SU-DHL-6 (cell line): Measurements from ENCODE around the gene TRPM8.

ENCODE experiments used
- H2AFZ ChIP-seq: fragments of 200-600 bp; sonication (generic); 2 replicates; pipeline ENCODE4 v1.6.1; 2014; ENCODE audit warnings: low read depth, mild to moderate bottlenecking, moderate library complexity, mixed read lengths, antibody characterized with exemption, low read length; ENCODE audit not compliant: severe bottlenecking
- H3F3A ChIP-seq: fragments of 200-600 bp; shearing (Covaris generic); 2 replicates; pipeline ENCODE4 v1.6.0; 2016; ENCODE audit warnings: antibody characterized with exemption, mild to moderate bottlenecking; ENCODE audit not compliant: insufficient read depth
- H3K27ac ChIP-seq: fragments of 200-600 bp; sonication (generic); 2 replicates; pipeline ENCODE4 v1.5.1; 2016; ENCODE audit warnings: low read depth, mild to moderate bottlenecking, low read length, moderate library complexity, mixed read lengths
- H3K27me3 ChIP-seq: fragments of 200-600 bp; sonication (generic), shearing (Covaris generic); 2 replicates; pipeline ENCODE4 v1.6.0; 2014; ENCODE audit warnings: mild to moderate bottlenecking, low read length
- H3K36me3 ChIP-seq: fragments of 200-600 bp; sonication (generic); 2 replicates; pipeline ENCODE4 v1.6.1; 2014; ENCODE audit warnings: mild to moderate bottlenecking, low read length, mixed read lengths
- H3K4me2 ChIP-seq: fragments of 300-600, 200-600 bp; shearing (Covaris generic), sonication (generic); 2 replicates; pipeline ENCODE4 v1.6.0; 2014; ENCODE audit warnings: low read length, low read depth, mild to moderate bottlenecking; ENCODE audit not compliant: poor library complexity, severe bottlenecking
- H3K4me3 ChIP-seq: fragments of 200-600 bp; sonication (generic); 2 replicates; pipeline ENCODE4 v1.5.1; 2014; ENCODE audit warnings: antibody characterized with exemption, low read length, mild to moderate bottlenecking, mixed read lengths; ENCODE audit not compliant: insufficient read depth, poor library complexity, severe bottlenecking
- H3K79me2 ChIP-seq: fragments of 200-600 bp; sonication (generic); 2 replicates; pipeline ENCODE4 v1.6.1; 2014; ENCODE audit warnings: mild to moderate bottlenecking, low read length, moderate library complexity; ENCODE audit not compliant: insufficient read depth
- H3K9ac ChIP-seq: fragments of 200-600 bp; sonication (generic); 2 replicates; pipeline ENCODE4 v1.7.0; 2014; ENCODE audit warnings: mild to moderate bottlenecking, low read length
- H3K9me2 ChIP-seq: fragments of 200-600 bp; sonication (generic); replicated peaks from 2 replicates; pipeline ENCODE4 v1.6.1; 2014; ENCODE audit warnings: low read length; ENCODE audit not compliant: insufficient read depth
- H3K9me3 ChIP-seq: fragments of 200-600 bp; sonication (generic); 2 replicates; pipeline ENCODE4 v1.6.1; 2014; ENCODE audit warnings: low read length, mixed read lengths; ENCODE audit not compliant: insufficient read depth
- H4K20me1 ChIP-seq: fragments of 200-600 bp; sonication (generic); 2 replicates; pipeline ENCODE4 v1.6.1; 2014; ENCODE audit warnings: low read depth, mild to moderate bottlenecking, antibody characterized with exemption, low read length, moderate library complexity, mixed read lengths
- EZH2phosphoT487 ChIP-seq: fragments of 200-600 bp; sonication (generic), shearing (Covaris generic); conservative IDR thresholded peaks from 2 replicates; pipeline ENCODE4 v1.6.1; 2018; ENCODE audit warnings: mild to moderate bottlenecking, antibody characterized with exemption, low read length, moderate library complexity, mixed read lengths
- TF ChIP-seq, protein P1 (sequence below): fragments of 200-600 bp; sonication (generic); IDR thresholded peaks from one replicate; pipeline ENCODE4 v1.5.1; 2017; ENCODE audit warnings: antibody characterized with exemption, mild to moderate bottlenecking, low read length, moderate library complexity; ENCODE audit not compliant: insufficient read depth, poor library complexity, severe bottlenecking

TRPM8 gene

GRCh38 chr2:234006501-234006900, 89.3 kb downstream of the TRPM8 start:
- H3K79me2 ChIP-seq: no peaks in the 10 kb centered on the region
- H3K4me3 ChIP-seq: no peak overlapping the region
- no peaks in the 10 kb centered on the region for H3K36me3 ChIP-seq
- H3K9me3 ChIP-seq: no peaks in the 10 kb centered on the region
- no peak overlapping the region for H3K4me2 ChIP-seq
- no peaks in the 10 kb centered on the region for H3F3A ChIP-seq
- no peaks in the 10 kb centered on the region for H4K20me1 ChIP-seq
- H3K27me3 ChIP-seq: no peaks in the 10 kb centered on the region
- no peaks in the 10 kb centered on the region for H3K9me2 ChIP-seq
- no peak overlapping the region for H2AFZ ChIP-seq
- H3K27ac ChIP-seq: no peak overlapping the region
- no peak overlapping the region for H3K9ac ChIP-seq
- TF ChIP-seq, protein P1, sequence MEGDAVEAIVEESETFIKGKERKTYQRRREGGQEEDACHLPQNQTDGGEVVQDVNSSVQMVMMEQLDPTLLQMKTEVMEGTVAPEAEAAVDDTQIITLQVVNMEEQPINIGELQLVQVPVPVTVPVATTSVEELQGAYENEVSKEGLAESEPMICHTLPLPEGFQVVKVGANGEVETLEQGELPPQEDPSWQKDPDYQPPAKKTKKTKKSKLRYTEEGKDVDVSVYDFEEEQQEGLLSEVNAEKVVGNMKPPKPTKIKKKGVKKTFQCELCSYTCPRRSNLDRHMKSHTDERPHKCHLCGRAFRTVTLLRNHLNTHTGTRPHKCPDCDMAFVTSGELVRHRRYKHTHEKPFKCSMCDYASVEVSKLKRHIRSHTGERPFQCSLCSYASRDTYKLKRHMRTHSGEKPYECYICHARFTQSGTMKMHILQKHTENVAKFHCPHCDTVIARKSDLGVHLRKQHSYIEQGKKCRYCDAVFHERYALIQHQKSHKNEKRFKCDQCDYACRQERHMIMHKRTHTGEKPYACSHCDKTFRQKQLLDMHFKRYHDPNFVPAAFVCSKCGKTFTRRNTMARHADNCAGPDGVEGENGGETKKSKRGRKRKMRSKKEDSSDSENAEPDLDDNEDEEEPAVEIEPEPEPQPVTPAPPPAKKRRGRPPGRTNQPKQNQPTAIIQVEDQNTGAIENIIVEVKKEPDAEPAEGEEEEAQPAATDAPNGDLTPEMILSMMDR: no peak
- TF ChIP-seq EZH2phosphoT487: no peak

- H3K9me2 ChIP-seq: no peaks in the 10 kb centered on the region
- H3K4me3 ChIP-seq: no peak overlapping the region
These were observed 97.3 kb downstream of the TRPM8 start for GRCh38 chr2:234014427-234014826.

GRCh38 chr2:234015861-234016260, 98.7 kb downstream of the TRPM8 start:
- Histone ChIP-seq H3K79me2 (no peaks in the 10 kb centered on the region), H3K9ac (no peak overlapping the region), H2AFZ (no peak overlapping the region), H3K27ac (no peak overlapping the region), H3F3A (no peaks in the 10 kb centered on the region), H3K4me2 (no peak overlapping the region), H3K27me3 (no peaks in the 10 kb centered on the region), H4K20me1 (no peaks in the 10 kb centered on the region), H3K9me3 (no peaks in the 10 kb centered on the region), H3K36me3 (no peaks in the 10 kb centered on the region), H3K9me2 (no peaks in the 10 kb centered on the region), H3K4me3 (no peak overlapping the region)
- no peak for TF ChIP-seq EZH2phosphoT487
- TF ChIP-seq, protein P1: no peak

More at GRCh38 chr2:234014427-234014826, 97.3 kb downstream of the TRPM8 start:
- Histone ChIP-seq H4K20me1 (no peaks in the 10 kb centered on the region), H3K79me2 (no peaks in the 10 kb centered on the region), H3K9me3 (no peaks in the 10 kb centered on the region), H3K36me3 (no peaks in the 10 kb centered on the region), H3K4me2 (no peak overlapping the region), H2AFZ (no peak overlapping the region), H3K9ac (no peak overlapping the region), H3K27ac (no peak overlapping the region), H3F3A (no peaks in the 10 kb centered on the region), H3K27me3 (no peaks in the 10 kb centered on the region)
- no peak for TF ChIP-seq EZH2phosphoT487
- TF ChIP-seq, protein P1: no peak

DNA sequence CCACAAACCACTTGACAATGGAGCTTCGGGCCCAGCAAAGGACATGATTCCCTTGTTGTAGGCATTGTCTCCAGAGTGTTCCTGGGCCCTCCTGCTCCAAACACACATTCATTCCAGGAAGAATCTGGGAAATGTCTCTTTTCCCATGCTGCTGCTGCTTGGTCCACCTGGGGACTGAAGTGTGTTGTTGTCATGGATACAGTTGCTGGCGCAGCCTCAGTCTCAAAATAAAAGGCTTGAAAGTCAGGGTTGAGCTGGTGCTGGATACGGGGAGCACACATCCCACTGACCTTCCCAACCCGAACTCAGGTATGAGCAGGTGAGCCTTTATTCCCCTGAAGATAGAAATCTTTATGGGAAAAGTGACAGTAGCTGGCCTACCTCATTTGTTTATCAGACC, 102.7 kb downstream of the TRPM8 start:
- Histone ChIP-seq H4K20me1 (no peaks in the 10 kb centered on the region), H3K36me3 (no peaks in the 10 kb centered on the region), H2AFZ (no peak overlapping the region), H3K9me3 (no peaks in the 10 kb centered on the region), H3K27ac (no peak overlapping the region), H3K9me2 (no peaks in the 10 kb centered on the region), H3K9ac (no peak overlapping the region), H3K27me3 (no peaks in the 10 kb centered on the region), H3K4me3 (no peak overlapping the region), H3K4me2 (no peak overlapping the region), H3F3A (no peaks in the 10 kb centered on the region), H3K79me2 (no peaks in the 10 kb centered on the region)
- no peak for TF ChIP-seq EZH2phosphoT487
- TF ChIP-seq, protein P1: no peak
